ENCODE measurements around the gene WIPF2.

GRCh38 chr17:40286473-40286872, 67.4 kb downstream of the WIPF2 start:
- no peak for TF ChIP-seq CTCF (IDR thresholded peaks at IDR 0.05)
- TF ChIP-seq EZH2 (IDR thresholded peaks at IDR 0.05; ENCODE audit: borderline replicate concordance, insufficient read depth, low read depth, low read length, poor library complexity, severe bottlenecking) = no peak
